Chondrocyte (in vitro differentiated cells): ENCODE data around the gene RRP1. TPM values are rescaled to one million over a fixed set of nuclear protein-coding genes. Genes with fewer than 3 reads are reported as not detected.
A peak's percentile ranks its signal among the peaks of the same experiment; 100 is the strongest.

ENCODE experiments used
- DNase-seq: peaks from one replicate; pipeline ENCODE4 v3.0.0; 2021; ENCODE audit warnings: mixed read lengths, low spot score
- H3K27ac Mint-ChIP-seq: one replicate; pipeline ENCODE4 v1.8.0; 2021; ENCODE audit warnings: mild to moderate bottlenecking, moderate library complexity, mixed read lengths; ENCODE audit not compliant: unreplicated experiment
- H3K27me3 Mint-ChIP-seq: 2 replicates; pipeline ENCODE4 v1.8.0; 2021; ENCODE audit warnings: low read depth, mixed read lengths
- H3K36me3 Mint-ChIP-seq: 2 replicates; pipeline ENCODE4 v1.8.0; 2021; ENCODE audit warnings: low read depth, mixed read lengths
- H3K4me1 Mint-ChIP-seq: 2 replicates; pipeline ENCODE4 v1.8.0; 2021; ENCODE audit warnings: low read depth, mild to moderate bottlenecking, mixed read lengths
- H3K4me3 Mint-ChIP-seq: one replicate; pipeline ENCODE4 v1.8.0; 2021; ENCODE audit warnings: mild to moderate bottlenecking, moderate library complexity, mixed read lengths; ENCODE audit not compliant: unreplicated experiment
- H3K9me3 Mint-ChIP-seq: 2 replicates; pipeline ENCODE4 v1.8.0; 2021; ENCODE audit warnings: low read depth, mixed read lengths
- CTCF ChIP-seq: fragments of 200-600 bp; sonication (generic); IDR thresholded peaks from 2 replicates; pipeline ENCODE4 v1.5.0; 2021; ENCODE audit warnings: antibody characterized with exemption, mild to moderate bottlenecking, moderate library complexity
- total RNA-seq: library from RNA; stranded (reverse); gene quantifications from 3 replicates; pipeline ENCODE4 v1.2.1, GENCODE V29; 2021

The RRP1 gene
- total RNA-seq, 1 donor from 2014 or later: 19.2 TPM

- no peak for TF ChIP-seq CTCF
- DNase-seq: no peak
- Mint-ChIP-seq H3K4me1 (peaks cover 26% of the 10 kb centered on the region), H3K4me3 (no peak overlapping the region), H3K9me3 (no peaks in the 10 kb centered on the region), H3K27me3 (no peaks in the 10 kb centered on the region), H3K36me3 (peaks cover 9% of the 10 kb centered on the region), H3K27ac (no peak overlapping the region)
These were observed 24.5 kb upstream of the RRP1 start for GRCh38 chr21:43764576-43765495.

GRCh38 chr21:43766734-43767497 is 22.5 kb upstream of the RRP1 start:
- Mint-ChIP-seq H3K27me3 (no peaks in the 10 kb centered on the region), H3K4me1 (peaks cover 28% of the 10 kb centered on the region), H3K36me3 (peaks cover 5% of the 10 kb centered on the region), H3K9me3 (no peaks in the 10 kb centered on the region), H3K27ac (peak overlapping the region; percentile 91), H3K4me3 (no peak overlapping the region)
- TF ChIP-seq CTCF: no peak
- no peak for DNase-seq

- H3K27me3 Mint-ChIP-seq: no peaks in the 10 kb centered on the region
- H3K4me1 Mint-ChIP-seq: peaks cover 28% of the 10 kb centered on the region
- peak overlapping the region; percentile 91 for H3K27ac Mint-ChIP-seq
- no peak overlapping the region for H3K4me3 Mint-ChIP-seq
- no peak for DNase-seq
- peaks cover 4% of the 10 kb centered on the region for H3K36me3 Mint-ChIP-seq
- H3K9me3 Mint-ChIP-seq: no peaks in the 10 kb centered on the region
- no peak for TF ChIP-seq CTCF
These were observed 21.8 kb upstream of the RRP1 start for GRCh38 chr21:43767498-43767983.

GRCh38 chr21:43767984-43768867 is 21.2 kb upstream of the RRP1 start:
- Mint-ChIP-seq H3K4me3 (no peak overlapping the region), H3K36me3 (peaks cover 4% of the 10 kb centered on the region), H3K27me3 (no peaks in the 10 kb centered on the region), H3K4me1 (peaks cover 28% of the 10 kb centered on the region), H3K27ac (peak overlapping the region; percentile 91), H3K9me3 (no peaks in the 10 kb centered on the region)
- TF ChIP-seq CTCF: no peak
- no peak for DNase-seq
